A549 (cell line): Measurements from ENCODE around the gene LSM10. TPM values are rescaled to one million over a fixed set of nuclear protein-coding genes. Genes with fewer than 3 reads are reported as not detected.
A peak's percentile ranks its signal among the peaks of the same experiment; 100 is the strongest.

Experiments
- ATAC-seq, 2 experiments: fragments of 200-7000 bp in 1 of 2; fragments of >200 bp in 1 of 2; cut with Nextera tagmentation in 1 of 2; cut with Tn5 transposase in 1 of 2; 3 replicates each; pipeline versions ENCODE4 v1.8.0 to v1.9.1; 2018 to 2020; ENCODE audit warnings: mild to moderate bottlenecking in 1 of 2, moderate library complexity in 1 of 2
- CTCF ChIA-PET: fragments of 300-600 bp; sonication (Branson Sonifier 250); formaldehyde crosslinking; extraction: SDS; loops from one replicate; lab custom pipeline; 2021; ENCODE audit warnings: antibody characterized with exemption, inconsistent platforms; lab: Yijun Ruan, JAX
- POLR2A ChIA-PET: fragments of 350-600 bp; formaldehyde crosslinking; extraction: SDS; loops from one replicate; lab custom pipeline; 2021; ENCODE audit warnings: antibody characterized with exemption, inconsistent platforms; lab: Yijun Ruan, JAX
- DNase-seq, 2 experiments: peaks; one replicate each; pipeline versions ENCODE4 v3.0.0 to v3.0.0-alpha.2; 2011 to 2016; ENCODE audit warnings: low read depth in 1 of 2, low spot score in 1 of 2
- FAIRE-seq: peaks from 2 replicates; lab custom pipeline; 2011; peaks lifted over from hg19 to GRCh38; lab: Jason Lieb, UNC
- H3K27ac ChIP-seq, 2 experiments: fragments of >200 bp; sonication (Bioruptor Twin); formaldehyde crosslinking; 3 replicates each; pipeline ENCODE4 v1.5.1; 2016 to 2017
- H3K4me1 ChIP-seq: fragments of >200 bp; sonication (Bioruptor Twin); formaldehyde crosslinking; 3 replicates; pipeline ENCODE4 v1.6.1; 2016
- H3K4me2 ChIP-seq: fragments of >200 bp; sonication (Bioruptor Twin); formaldehyde crosslinking; 3 replicates; pipeline ENCODE4 v1.6.1; 2016
- H3K4me3 ChIP-seq: fragments of >200 bp; sonication (Bioruptor Twin); formaldehyde crosslinking; 3 replicates; pipeline ENCODE4 v1.5.1; 2016
- H3K9me3 ChIP-seq: fragments of >200 bp; sonication (Bioruptor Twin); formaldehyde crosslinking; 3 replicates; pipeline ENCODE4 v1.6.1; 2016
- CBX2 ChIP-seq: fragments of 200-600 bp; sonication (generic); IDR thresholded peaks from 2 replicates; pipeline ENCODE4 v1.6.1; 2016; ENCODE audit warnings: low read depth, mild to moderate bottlenecking, borderline replicate concordance
- CBX8 ChIP-seq: fragments of 200-600 bp; sonication (generic); IDR thresholded peaks from 2 replicates; pipeline ENCODE4 v1.6.1; 2016
- CEBPB ChIP-seq, 2 experiments: fragments of >200 bp in 1 of 2; sonication (Bioruptor Twin) in 1 of 2; formaldehyde crosslinking in 1 of 2; IDR thresholded peaks; 2 replicates each; pipeline ENCODE4 v1.6.1; 2012 to 2016
- CHD2 ChIP-seq: fragments of 150-350 bp; IDR thresholded peaks from 2 replicates; pipeline ENCODE4 v1.6.1; 2014; ENCODE audit warnings: low read length; ENCODE audit not compliant: partially characterized antibody
- CHD4 ChIP-seq: fragments of 200-600 bp; sonication (generic); IDR thresholded peaks from 2 replicates; pipeline ENCODE4 v1.6.1; 2016; ENCODE audit warnings: antibody characterized with exemption, mild to moderate bottlenecking, borderline replicate concordance
- EHMT2 ChIP-seq: fragments of 200-600 bp; sonication (generic); IDR thresholded peaks from 2 replicates; pipeline ENCODE4 v1.6.1; 2016; ENCODE audit warnings: antibody characterized with exemption, low read depth, mild to moderate bottlenecking, moderate library complexity
- ESRRA ChIP-seq: fragments of 150-350 bp; IDR thresholded peaks from 2 replicates; pipeline ENCODE4 v1.6.1; 2014; ENCODE audit warnings: mild to moderate bottlenecking, low read length, borderline replicate concordance
- HEYL ChIP-seq: fragments of 250-450 bp; sonication (Bioruptor Pico); IDR thresholded peaks from 2 replicates; pipeline ENCODE4 v1.8.0; 2021; ENCODE audit warnings: mild to moderate bottlenecking, moderate library complexity
- JUNB ChIP-seq: fragments of >200 bp; sonication (Bioruptor Twin); formaldehyde crosslinking; IDR thresholded peaks from 2 replicates; pipeline ENCODE4 v1.6.1; 2016
- KDM1A ChIP-seq: fragments of 200-600 bp; sonication (generic); IDR thresholded peaks from 2 replicates; pipeline ENCODE4 v1.6.1; 2016; ENCODE audit warnings: low read depth, mild to moderate bottlenecking
- KDM5A ChIP-seq: fragments of 200-600 bp; sonication (generic); IDR thresholded peaks from 2 replicates; pipeline ENCODE4 v1.6.1; 2016; ENCODE audit warnings: antibody characterized with exemption, mild to moderate bottlenecking
- MAZ ChIP-seq: fragments of 150-350 bp; IDR thresholded peaks from 2 replicates; pipeline ENCODE4 v1.6.1; 2014; ENCODE audit warnings: antibody characterized with exemption, low read depth, low read length, borderline replicate concordance
- NR3C1 ChIP-seq: fragments of >200 bp; sonication (Bioruptor Twin); formaldehyde crosslinking; IDR thresholded peaks from 3 replicates; pipeline ENCODE4 v1.6.1; 2017
- POLR2A ChIP-seq: IDR thresholded peaks from 2 replicates; pipeline ENCODE4 v1.6.1; 2012; ENCODE audit warnings: mild to moderate bottlenecking, low read length
- RAD21 ChIP-seq, 2 experiments: fragments of >200 bp in 1 of 2; sonication (Bioruptor Twin) in 1 of 2; formaldehyde crosslinking in 1 of 2; IDR thresholded peaks in 1 of 2; conservative IDR thresholded peaks in 1 of 2; 2 replicates in 1 of 2; 3 replicates in 1 of 2; pipeline ENCODE4 v1.6.1; 2012 to 2018; ENCODE audit warnings: inconsistent platforms in 1 of 2
- RCOR1 ChIP-seq: fragments of 150-350 bp; IDR thresholded peaks from 2 replicates; pipeline ENCODE4 v1.6.1; 2014; ENCODE audit warnings: antibody characterized with exemption, low read length, low read depth
- RNF2 ChIP-seq: fragments of 200-600 bp; sonication (generic); IDR thresholded peaks from 2 replicates; pipeline ENCODE4 v1.6.1; 2016; ENCODE audit warnings: low read depth, mild to moderate bottlenecking, antibody characterized with exemption, moderate library complexity, borderline replicate concordance
- TFCP2L1 ChIP-seq: fragments of 250-450 bp; sonication (Bioruptor Pico); IDR thresholded peaks from 2 replicates; pipeline ENCODE4 v1.5.0; 2021; ENCODE audit warnings: mild to moderate bottlenecking
- TP53 ChIP-seq: fragments of 250-450 bp; sonication (Bioruptor Pico); IDR thresholded peaks from 2 replicates; pipeline ENCODE4 v1.5.0; 2021; ENCODE audit warnings: mild to moderate bottlenecking, moderate library complexity
- ZNF302 ChIP-seq: fragments of 250-450 bp; sonication (Bioruptor Pico); IDR thresholded peaks from 2 replicates; pipeline ENCODE4 v1.9.0; 2021; ENCODE audit warnings: inconsistent platforms, mild to moderate bottlenecking, moderate library complexity
- WGBS: methylation state at CpG from one replicate; pipeline ENCODE4 v1.1.6; 2017; ENCODE audit errors: missing lambda C conversion rate; 5-methylcytosine and 5-hydroxymethylcytosine counted together
- polyA plus RNA-seq, 4 experiments: library from polyadenylated mRNA; depleted of rRNA in 3 of 4; stranded (reverse); fragments of >200 nt; fragmentation: RNase III in 1 of 4; extraction: RNeasy Plus Mini Kit Qiagen cat#74134 plus additional on column Dnase treatment in 1 of 4; gene quantifications; 2 replicates in 3 of 4; 3 replicates in 1 of 4; pipeline ENCODE4 v1.2.3, GENCODE V29; 2011 to 2017
- TF ChIP-seq, protein P1 (sequence below): fragments of >200 bp; sonication (Bioruptor Twin); formaldehyde crosslinking; IDR thresholded peaks from 3 replicates; pipeline ENCODE4 v1.6.1; 2016
- TF ChIP-seq, protein P2 (sequence below): IDR thresholded peaks from 2 replicates; pipeline ENCODE4 v1.6.1; 2012; ENCODE audit warnings: low read depth, borderline replicate concordance
- TF ChIP-seq, protein P3 (sequence below): fragments of 200-600 bp; sonication (generic); IDR thresholded peaks from 2 replicates; pipeline ENCODE4 v1.6.1; 2016; ENCODE audit warnings: antibody characterized with exemption, mild to moderate bottlenecking, moderate library complexity
- TF ChIP-seq, protein P4 (sequence below): fragments of 150-350 bp; IDR thresholded peaks from 2 replicates; pipeline ENCODE4 v1.6.1; 2014; ENCODE audit warnings: low read depth, mild to moderate bottlenecking, low read length
- TF ChIP-seq, protein P5 (sequence below): fragments of 450-650 bp; IDR thresholded peaks from 2 replicates; pipeline ENCODE4 v1.6.1; 2014; ENCODE audit warnings: antibody characterized with exemption
- TF ChIP-seq, protein P6 (sequence below): IDR thresholded peaks from 2 replicates; pipeline ENCODE4 v1.6.1; 2012

The LSM10 gene
- polyA plus RNA-seq, 2 of the 4 experiments (the other 2 are of a cell fraction) = 40.7 to 44.3 TPM

DNA sequence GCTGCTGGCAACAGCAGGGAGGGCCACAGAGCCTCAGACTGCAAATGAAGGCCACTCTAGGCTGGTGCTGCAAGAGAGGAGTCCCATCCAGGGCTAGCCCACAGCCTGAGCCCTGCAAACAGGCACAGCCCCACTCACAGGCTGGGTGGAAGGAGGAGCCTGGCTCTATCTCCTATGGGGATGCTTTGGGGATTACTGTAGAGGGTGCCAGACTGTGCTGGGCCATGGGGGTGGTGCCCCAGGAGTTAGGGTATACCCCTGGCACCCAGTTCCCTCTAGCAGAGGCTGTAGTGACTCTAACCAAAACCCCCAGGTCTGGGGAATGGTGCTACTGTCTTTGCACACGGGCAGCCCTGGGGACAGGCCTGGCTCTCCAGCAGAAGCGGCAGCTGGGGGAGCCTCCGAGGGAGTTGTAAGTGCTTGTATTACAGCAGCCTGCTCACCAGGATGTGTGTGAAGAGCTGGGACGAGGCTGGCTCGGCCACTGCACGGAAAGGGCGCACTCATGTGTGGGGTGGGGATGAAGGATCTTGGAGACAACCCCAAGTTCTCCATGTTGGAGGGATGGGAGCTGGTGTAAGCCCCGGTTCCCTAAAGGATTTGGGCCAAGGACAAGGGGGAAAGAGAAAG, 50.9 kb downstream of the LSM10 start:
- Histone ChIP-seq H3K4me3 (no peak overlapping the region), H3K4me2 (no peak overlapping the region), H3K27ac (peak overlapping the region in 1 of 2 experiments; percentile 16; a peak in 1 of 6 replicates), H3K4me1 (peaks cover 42% of the 10 kb centered on the region)
- no peak for DNase-seq
- 91% methylated on average over 4 of the region's 8 CpGs for WGBS
- POLR2A ChIA-PET = no interaction called here
- FAIRE-seq = no peak
- TF ChIP-seq, protein P1, sequence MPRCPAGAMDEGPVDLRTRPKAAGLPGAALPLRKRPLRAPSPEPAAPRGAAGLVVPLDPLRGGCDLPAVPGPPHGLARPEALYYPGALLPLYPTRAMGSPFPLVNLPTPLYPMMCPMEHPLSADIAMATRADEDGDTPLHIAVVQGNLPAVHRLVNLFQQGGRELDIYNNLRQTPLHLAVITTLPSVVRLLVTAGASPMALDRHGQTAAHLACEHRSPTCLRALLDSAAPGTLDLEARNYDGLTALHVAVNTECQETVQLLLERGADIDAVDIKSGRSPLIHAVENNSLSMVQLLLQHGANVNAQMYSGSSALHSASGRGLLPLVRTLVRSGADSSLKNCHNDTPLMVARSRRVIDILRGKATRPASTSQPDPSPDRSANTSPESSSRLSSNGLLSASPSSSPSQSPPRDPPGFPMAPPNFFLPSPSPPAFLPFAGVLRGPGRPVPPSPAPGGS = no peak
- TF ChIP-seq KDM5A (no peak), CEBPB (IDR thresholded peaks at IDR 0.05) (no peak), TP53 (CRISPR knock-in tag) (no peak), MAZ (no peak), RNF2 (no peak), TFCP2L1 (CRISPR knock-in tag) (no peak), RCOR1 (no peak), KDM1A (no peak), CHD4 (no peak), JUNB (no peak), RAD21 (conservative IDR thresholded peaks at IDR 0.05 in 1 of 2, IDR thresholded peaks at IDR 0.05 in 1 of 2) (no peak), EHMT2 (no peak)
- TF ChIP-seq, protein P2, sequence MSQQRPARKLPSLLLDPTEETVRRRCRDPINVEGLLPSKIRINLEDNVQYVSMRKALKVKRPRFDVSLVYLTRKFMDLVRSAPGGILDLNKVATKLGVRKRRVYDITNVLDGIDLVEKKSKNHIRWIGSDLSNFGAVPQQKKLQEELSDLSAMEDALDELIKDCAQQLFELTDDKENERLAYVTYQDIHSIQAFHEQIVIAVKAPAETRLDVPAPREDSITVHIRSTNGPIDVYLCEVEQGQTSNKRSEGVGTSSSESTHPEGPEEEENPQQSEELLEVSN = no peak
- TF ChIP-seq, protein P3, sequence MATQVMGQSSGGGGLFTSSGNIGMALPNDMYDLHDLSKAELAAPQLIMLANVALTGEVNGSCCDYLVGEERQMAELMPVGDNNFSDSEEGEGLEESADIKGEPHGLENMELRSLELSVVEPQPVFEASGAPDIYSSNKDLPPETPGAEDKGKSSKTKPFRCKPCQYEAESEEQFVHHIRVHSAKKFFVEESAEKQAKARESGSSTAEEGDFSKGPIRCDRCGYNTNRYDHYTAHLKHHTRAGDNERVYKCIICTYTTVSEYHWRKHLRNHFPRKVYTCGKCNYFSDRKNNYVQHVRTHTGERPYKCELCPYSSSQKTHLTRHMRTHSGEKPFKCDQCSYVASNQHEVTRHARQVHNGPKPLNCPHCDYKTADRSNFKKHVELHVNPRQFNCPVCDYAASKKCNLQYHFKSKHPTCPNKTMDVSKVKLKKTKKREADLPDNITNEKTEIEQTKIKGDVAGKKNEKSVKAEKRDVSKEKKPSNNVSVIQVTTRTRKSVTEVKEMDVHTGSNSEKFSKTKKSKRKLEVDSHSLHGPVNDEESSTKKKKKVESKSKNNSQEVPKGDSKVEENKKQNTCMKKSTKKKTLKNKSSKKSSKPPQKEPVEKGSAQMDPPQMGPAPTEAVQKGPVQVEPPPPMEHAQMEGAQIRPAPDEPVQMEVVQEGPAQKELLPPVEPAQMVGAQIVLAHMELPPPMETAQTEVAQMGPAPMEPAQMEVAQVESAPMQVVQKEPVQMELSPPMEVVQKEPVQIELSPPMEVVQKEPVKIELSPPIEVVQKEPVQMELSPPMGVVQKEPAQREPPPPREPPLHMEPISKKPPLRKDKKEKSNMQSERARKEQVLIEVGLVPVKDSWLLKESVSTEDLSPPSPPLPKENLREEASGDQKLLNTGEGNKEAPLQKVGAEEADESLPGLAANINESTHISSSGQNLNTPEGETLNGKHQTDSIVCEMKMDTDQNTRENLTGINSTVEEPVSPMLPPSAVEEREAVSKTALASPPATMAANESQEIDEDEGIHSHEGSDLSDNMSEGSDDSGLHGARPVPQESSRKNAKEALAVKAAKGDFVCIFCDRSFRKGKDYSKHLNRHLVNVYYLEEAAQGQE = no peak
- TF ChIP-seq, protein P4, sequence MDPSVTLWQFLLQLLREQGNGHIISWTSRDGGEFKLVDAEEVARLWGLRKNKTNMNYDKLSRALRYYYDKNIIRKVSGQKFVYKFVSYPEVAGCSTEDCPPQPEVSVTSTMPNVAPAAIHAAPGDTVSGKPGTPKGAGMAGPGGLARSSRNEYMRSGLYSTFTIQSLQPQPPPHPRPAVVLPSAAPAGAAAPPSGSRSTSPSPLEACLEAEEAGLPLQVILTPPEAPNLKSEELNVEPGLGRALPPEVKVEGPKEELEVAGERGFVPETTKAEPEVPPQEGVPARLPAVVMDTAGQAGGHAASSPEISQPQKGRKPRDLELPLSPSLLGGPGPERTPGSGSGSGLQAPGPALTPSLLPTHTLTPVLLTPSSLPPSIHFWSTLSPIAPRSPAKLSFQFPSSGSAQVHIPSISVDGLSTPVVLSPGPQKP = no peak
- TF ChIP-seq, protein P5, sequence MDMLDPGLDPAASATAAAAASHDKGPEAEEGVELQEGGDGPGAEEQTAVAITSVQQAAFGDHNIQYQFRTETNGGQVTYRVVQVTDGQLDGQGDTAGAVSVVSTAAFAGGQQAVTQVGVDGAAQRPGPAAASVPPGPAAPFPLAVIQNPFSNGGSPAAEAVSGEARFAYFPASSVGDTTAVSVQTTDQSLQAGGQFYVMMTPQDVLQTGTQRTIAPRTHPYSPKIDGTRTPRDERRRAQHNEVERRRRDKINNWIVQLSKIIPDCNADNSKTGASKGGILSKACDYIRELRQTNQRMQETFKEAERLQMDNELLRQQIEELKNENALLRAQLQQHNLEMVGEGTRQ = no peak
- TF ChIP-seq, all 56 proteins: peak for 0
- no peaks in the 10 kb centered on the region for H3K9me3 ChIP-seq
- CTCF ChIA-PET = interaction anchor here (1.1 to 17.8 kb wide), 3 partner anchors 9 to 75 kb away, joined by 3 to 201 read pairs (median 9); no protein-coding TSS in a partner anchor
- ATAC-seq = no peak

DNA sequence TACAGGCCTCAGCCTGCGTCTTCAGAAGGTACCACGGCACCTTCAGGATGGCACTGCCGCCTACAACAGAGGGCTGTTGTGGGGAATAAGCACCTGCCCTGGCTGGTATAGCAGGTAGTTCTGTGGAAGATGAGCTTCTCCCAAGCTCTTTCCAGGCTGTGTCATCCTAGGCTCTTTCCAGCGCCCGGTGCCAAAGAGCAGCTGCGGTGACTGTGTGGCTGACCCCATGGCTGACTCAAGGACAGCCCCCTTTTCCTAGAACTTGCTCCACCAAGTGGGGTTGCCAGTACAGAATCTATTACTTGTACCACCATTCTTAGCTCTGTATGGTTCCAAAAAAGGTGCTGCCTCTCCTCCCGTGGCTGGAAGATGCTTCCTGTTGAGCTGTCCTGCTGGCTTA, 52.4 kb downstream of the LSM10 start:
- H3K4me1 ChIP-seq = peaks cover 27% of the 10 kb centered on the region
- CTCF ChIA-PET = interaction anchor here (0.7 to 17.8 kb wide), 5 partner anchors 18 to 76 kb away, joined by 3 to 201 read pairs (median 3); partner anchors contain the start of gene SH3D21
- H3K4me3 ChIP-seq = no peak overlapping the region
- POLR2A ChIA-PET = no interaction called here
- no peak for FAIRE-seq
- H3K9me3 ChIP-seq = no peaks in the 10 kb centered on the region
- H3K4me2 ChIP-seq = no peak overlapping the region
- no peak for ATAC-seq
- WGBS = 87% methylated on average over 3 of the region's 7 CpGs
- H3K27ac ChIP-seq = no peak overlapping the region
- DNase-seq = no peak
- TF ChIP-seq, protein P2 = no peak
- TF ChIP-seq HEYL (CRISPR knock-in tag) (no peak), NR3C1 (no peak), CHD2 (no peak), MAZ (no peak), POLR2A (no peak), ESRRA (no peak), CBX2 (no peak), TP53 (CRISPR knock-in tag) (no peak), CBX8 (no peak), ZNF302 (CRISPR knock-in tag) (no peak)
- TF ChIP-seq, protein P5 = no peak
- TF ChIP-seq, protein P6, sequence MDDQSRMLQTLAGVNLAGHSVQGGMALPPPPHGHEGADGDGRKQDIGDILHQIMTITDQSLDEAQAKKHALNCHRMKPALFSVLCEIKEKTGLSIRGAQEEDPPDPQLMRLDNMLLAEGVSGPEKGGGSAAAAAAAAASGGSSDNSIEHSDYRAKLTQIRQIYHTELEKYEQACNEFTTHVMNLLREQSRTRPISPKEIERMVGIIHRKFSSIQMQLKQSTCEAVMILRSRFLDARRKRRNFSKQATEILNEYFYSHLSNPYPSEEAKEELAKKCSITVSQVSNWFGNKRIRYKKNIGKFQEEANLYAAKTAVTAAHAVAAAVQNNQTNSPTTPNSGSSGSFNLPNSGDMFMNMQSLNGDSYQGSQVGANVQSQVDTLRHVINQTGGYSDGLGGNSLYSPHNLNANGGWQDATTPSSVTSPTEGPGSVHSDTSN = no peak
